Measurements from ENCODE around the gene MRPS18A. TPM values are rescaled to one million over a fixed set of nuclear protein-coding genes. Genes with fewer than 3 reads are reported as not detected.

The MRPS18A gene
- total and polyA plus RNA-seq, 2 experiments from 2014 or later: 58.6 to 62.7 TPM

DNA sequence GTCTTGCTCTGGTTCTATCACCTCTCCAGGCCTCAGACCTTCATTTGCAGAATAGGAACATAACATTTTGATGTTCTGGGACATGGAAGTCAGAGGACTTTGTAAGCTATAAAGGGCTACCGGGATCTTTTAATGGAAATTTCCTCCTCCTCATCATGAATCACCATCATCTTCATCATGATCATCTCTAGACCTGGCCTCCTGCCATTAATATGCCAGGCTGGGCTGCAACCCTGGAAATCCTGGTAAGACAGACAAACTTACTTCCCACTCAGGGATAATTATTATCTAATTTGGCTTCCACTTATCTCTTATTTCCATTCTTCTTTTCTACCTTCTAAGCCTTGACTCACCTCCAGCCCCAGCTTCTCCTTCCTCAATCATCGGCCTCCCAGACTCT, 41.0 kb upstream of the MRPS18A start (continued):
- TF ChIP-seq, protein P1, sequence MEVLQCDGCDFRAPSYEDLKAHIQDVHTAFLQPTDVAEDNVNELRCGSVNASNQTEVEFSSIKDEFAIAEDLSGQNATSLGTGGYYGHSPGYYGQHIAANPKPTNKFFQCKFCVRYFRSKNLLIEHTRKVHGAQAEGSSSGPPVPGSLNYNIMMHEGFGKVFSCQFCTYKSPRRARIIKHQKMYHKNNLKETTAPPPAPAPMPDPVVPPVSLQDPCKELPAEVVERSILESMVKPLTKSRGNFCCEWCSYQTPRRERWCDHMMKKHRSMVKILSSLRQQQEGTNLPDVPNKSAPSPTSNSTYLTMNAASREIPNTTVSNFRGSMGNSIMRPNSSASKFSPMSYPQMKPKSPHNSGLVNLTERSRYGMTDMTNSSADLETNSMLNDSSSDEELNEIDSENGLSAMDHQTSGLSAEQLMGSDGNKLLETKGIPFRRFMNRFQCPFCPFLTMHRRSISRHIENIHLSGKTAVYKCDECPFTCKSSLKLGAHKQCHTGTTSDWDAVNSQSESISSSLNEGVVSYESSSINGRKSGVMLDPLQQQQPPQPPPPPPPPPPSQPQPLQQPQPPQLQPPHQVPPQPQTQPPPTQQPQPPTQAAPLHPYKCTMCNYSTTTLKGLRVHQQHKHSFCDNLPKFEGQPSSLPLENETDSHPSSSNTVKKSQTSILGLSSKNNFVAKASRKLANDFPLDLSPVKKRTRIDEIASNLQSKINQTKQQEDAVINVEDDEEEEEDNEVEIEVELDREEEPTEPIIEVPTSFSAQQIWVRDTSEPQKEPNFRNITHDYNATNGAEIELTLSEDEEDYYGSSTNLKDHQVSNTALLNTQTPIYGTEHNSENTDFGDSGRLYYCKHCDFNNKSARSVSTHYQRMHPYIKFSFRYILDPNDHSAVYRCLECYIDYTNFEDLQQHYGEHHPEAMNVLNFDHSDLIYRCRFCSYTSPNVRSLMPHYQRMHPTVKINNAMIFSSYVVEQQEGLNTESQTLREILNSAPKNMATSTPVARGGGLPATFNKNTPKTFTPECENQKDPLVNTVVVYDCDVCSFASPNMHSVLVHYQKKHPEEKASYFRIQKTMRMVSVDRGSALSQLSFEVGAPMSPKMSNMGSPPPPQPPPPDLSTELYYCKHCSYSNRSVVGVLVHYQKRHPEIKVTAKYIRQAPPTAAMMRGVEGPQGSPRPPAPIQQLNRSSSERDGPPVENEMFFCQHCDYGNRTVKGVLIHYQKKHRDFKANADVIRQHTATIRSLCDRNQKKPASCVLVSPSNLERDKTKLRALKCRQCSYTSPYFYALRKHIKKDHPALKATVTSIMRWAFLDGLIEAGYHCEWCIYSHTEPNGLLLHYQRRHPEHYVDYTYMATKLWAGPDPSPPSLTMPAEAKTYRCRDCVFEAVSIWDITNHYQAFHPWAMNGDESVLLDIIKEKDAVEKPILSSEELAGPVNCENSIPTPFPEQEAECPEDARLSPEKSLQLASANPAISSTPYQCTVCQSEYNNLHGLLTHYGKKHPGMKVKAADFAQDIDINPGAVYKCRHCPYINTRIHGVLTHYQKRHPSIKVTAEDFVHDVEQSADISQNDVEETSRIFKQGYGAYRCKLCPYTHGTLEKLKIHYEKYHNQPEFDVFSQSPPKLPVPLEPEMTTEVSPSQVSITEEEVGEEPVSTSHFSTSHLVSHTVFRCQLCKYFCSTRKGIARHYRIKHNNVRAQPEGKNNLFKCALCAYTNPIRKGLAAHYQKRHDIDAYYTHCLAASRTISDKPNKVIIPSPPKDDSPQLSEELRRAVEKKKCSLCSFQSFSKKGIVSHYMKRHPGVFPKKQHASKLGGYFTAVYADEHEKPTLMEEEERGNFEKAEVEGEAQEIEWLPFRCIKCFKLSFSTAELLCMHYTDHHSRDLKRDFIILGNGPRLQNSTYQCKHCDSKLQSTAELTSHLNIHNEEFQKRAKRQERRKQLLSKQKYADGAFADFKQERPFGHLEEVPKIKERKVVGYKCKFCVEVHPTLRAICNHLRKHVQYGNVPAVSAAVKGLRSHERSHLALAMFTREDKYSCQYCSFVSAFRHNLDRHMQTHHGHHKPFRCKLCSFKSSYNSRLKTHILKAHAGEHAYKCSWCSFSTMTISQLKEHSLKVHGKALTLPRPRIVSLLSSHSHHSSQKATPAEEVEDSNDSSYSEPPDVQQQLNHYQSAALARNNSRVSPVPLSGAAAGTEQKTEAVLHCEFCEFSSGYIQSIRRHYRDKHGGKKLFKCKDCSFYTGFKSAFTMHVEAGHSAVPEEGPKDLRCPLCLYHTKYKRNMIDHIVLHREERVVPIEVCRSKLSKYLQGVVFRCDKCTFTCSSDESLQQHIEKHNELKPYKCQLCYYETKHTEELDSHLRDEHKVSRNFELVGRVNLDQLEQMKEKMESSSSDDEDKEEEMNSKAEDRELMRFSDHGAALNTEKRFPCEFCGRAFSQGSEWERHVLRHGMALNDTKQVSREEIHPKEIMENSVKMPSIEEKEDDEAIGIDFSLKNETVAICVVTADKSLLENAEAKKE (CRISPR knock-in tag; IDR thresholded peaks at IDR 0.05): no peak
- TF ChIP-seq STAT1 (IDR thresholded peaks at IDR 0.05; ENCODE audit: unreplicated experiment) (no peak), CREB1 (CRISPR knock-in tag; IDR thresholded peaks at IDR 0.05; ENCODE audit: low read depth) (no peak), EZH2 (IDR thresholded peaks at IDR 0.05; ENCODE audit: low read depth, unreplicated experiment) (no peak), NANOG (IDR thresholded peaks at IDR 0.05; ENCODE audit: borderline replicate concordance) (no peak), ZNF114 (CRISPR knock-in tag; IDR thresholded peaks at IDR 0.05) (no peak)

DNA sequence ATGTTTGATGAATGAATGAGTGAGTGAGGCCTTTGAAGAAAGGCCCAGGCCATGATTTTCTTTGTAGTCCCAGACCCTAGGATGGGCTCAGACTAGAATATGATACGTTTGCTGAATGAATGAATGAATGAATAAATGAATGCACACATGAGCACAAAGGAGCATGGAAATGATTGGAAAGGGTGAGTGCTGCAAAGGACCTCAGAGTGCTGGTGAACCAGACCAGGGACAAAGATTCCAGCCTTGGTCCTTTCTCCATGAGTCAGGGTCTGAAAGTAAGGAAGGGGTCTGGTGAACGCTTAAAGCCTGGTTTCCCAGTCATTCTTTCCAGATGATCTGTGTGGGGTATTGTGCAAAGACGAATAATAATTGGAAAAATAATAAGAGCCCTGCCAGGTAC, 40.0 kb upstream of the MRPS18A start:
- Histone ChIP-seq H3F3A (replicated peaks; ENCODE audit: low read depth) (no peaks in the 10 kb centered on the region), H3K27ac (ENCODE audit: low read depth) (no peak overlapping the region), H3K36me3 (ENCODE audit: insufficient read depth) (peaks cover 6% of the 10 kb centered on the region; the same call in 1 of the 2 replicates), H3K4me3 (no peak overlapping the region), H3K4me2 (no peak overlapping the region), H2AFZ (no peak overlapping the region), H3K9me2 (ENCODE audit: insufficient read depth) (no peaks in the 10 kb centered on the region), H3K4me1 (ENCODE audit: insufficient read depth) (peaks cover 5% of the 10 kb centered on the region; the same call in 1 of the 2 replicates), H3K79me2 (replicated peaks; ENCODE audit: insufficient read depth) (no peaks in the 10 kb centered on the region), H4K20me1 (replicated peaks; ENCODE audit: insufficient read depth) (no peaks in the 10 kb centered on the region), H3K27me3 (ENCODE audit: insufficient read depth) (no peaks in the 10 kb centered on the region)
- no peak overlapping the region for H3K27ac Mint-ChIP-seq
- no peaks in the 10 kb centered on the region for H3K27me3 Mint-ChIP-seq (ENCODE audit: insufficient read depth, low read depth, poor library complexity)
- peaks cover 8% of the 10 kb centered on the region for H3K4me1 Mint-ChIP-seq
- H3K9me3 Mint-ChIP-seq: peaks cover 18% of the 10 kb centered on the region; the same call in 2 of the 3 replicates
- DNase-seq (ENCODE audit: low spot score) (no peak), ATAC-seq (no peak)
- no peaks in the 10 kb centered on the region for H3K36me3 Mint-ChIP-seq (ENCODE audit: low read depth)
- H3K4me3 Mint-ChIP-seq: no peak overlapping the region
- TF ChIP-seq EZH2phosphoT487 (IDR thresholded peaks at IDR 0.05; ENCODE audit: unreplicated experiment) (no peak), ZNF114 (CRISPR knock-in tag; IDR thresholded peaks at IDR 0.05) (no peak), NANOG (IDR thresholded peaks at IDR 0.05; ENCODE audit: borderline replicate concordance) (no peak), POLR2AphosphoS5 (IDR thresholded peaks at IDR 0.05; ENCODE audit: low read depth) (no peak), STAT1 (IDR thresholded peaks at IDR 0.05; ENCODE audit: unreplicated experiment) (no peak), ZNF331 (CRISPR knock-in tag; IDR thresholded peaks at IDR 0.05; ENCODE audit: low read depth) (no peak), CREB1 (CRISPR knock-in tag; IDR thresholded peaks at IDR 0.05; ENCODE audit: low read depth) (no peak), EZH2 (IDR thresholded peaks at IDR 0.05; ENCODE audit: low read depth, unreplicated experiment) (no peak)
- TF ChIP-seq, protein P1 (CRISPR knock-in tag; IDR thresholded peaks at IDR 0.05): no peak

Data from GM23338 (cell line).